HG03196 (cell line): ENCODE data around the gene LRP6.
"Not testable (repeated sequence)": the region's sequence is repeated elsewhere in the genome, so short reads cannot be mapped to it uniquely, and the experiment has no call there.

Experiments
- ATAC-seq: cut with Tn5 transposase; IDR thresholded peaks from one replicate; pipeline ENCODE4 v1.9.1; 2021; ENCODE audit not compliant: unreplicated experiment

The LRP6 gene

GRCh38 chr12:12127304-12127703, 139.5 kb downstream of the LRP6 start:
- no peak for ATAC-seq

GRCh38 chr12:12126551-12126950, 140.3 kb downstream of the LRP6 start:
- no peak for ATAC-seq

- no peak for ATAC-seq
Measured at GRCh38 chr12:12123036-12123604, 143.7 kb downstream of the LRP6 start.

- no peak for ATAC-seq
Measured at GRCh38 chr12:12121061-12121460, 145.8 kb downstream of the LRP6 start.

- ATAC-seq = no peak
Measured at GRCh38 chr12:12116677-12117076, 150.2 kb downstream of the LRP6 start.

DNA sequence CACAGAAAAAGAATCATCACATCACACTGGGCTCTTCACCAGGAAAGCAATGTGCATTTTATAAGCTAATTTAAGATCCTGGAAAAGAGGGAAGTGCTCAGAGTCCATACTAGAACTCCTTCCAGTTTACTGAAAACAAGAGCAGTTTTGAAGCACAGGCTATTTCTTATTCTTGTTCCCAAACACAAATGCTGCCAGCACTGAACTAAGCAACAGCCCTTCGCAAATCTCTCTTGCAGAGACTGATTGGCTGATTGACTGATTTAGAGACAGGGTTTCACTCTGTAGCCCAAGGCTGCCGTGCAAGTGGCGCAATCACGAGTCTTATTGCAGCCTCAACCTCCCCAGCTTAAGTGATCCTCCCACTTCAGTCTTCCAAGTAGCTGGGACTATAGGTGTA, 151.3 kb downstream of the LRP6 start:
- no peak for ATAC-seq

GRCh38 chr12:12110923-12111555, 155.8 kb downstream of the LRP6 start:
- ATAC-seq = not testable (repeated sequence)

GRCh38 chr12:12108441-12109058, 158.3 kb downstream of the LRP6 start:
- ATAC-seq = no peak

DNA sequence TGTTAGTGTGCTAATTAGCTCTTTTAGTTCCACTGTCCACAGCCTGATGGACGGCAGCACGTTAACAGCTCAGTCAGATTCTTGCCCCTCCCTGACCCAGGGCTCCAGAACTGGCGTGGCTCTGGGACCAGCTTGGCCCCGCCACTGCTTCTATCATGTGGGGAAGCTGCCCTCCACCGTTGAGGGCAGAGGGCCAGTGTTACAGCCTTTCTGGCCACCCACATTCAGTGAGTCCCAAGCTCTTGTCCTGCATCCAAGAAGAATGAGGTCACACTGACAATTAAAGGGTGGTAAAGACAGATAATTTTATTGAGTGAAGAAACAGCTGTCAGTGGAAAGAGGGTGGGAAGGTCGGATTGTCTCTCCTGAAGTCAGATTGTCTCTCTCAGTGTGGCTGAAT, 159.2 kb downstream of the LRP6 start:
- no peak for ATAC-seq

- no peak for ATAC-seq
Measured at GRCh38 chr12:12099102-12099501, 167.7 kb downstream of the LRP6 start.

DNA sequence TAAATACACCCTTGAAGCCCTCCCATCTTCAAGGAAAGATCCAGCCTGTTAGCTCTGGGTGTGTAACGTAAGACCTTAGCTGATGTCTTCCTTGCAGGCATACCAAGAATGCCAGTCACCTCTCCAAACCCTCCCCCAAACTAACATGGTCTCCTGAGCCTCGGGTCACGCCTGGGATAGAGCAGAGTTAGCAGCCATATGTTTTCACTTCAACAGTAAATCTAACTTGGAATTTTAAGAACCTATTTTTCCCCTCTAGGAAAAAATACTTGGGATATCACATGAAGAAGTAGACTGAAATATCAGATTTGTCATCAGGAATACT, 168.2 kb downstream of the LRP6 start:
- ATAC-seq = no peak

- no peak for ATAC-seq
Measured at GRCh38 chr12:12097891-12098690, 168.8 kb downstream of the LRP6 start.

DNA sequence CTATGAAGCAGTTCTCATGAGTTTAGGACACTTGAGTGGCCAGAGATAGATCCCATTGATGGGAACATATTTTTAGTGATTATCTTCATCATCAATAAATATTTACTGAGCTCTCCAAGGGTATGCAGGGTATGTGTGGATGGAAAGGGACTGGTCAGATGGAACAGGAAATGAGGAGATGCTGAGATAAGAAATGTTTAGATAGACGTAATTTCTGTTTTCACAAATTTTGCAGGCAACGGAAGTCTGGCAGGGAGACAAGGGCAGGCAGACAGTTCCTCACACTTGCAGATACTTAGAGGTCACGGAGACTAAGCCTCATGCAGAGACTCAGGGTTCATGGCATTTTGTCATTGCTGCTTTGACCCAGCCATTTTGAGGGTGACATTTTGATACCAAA, 171.8 kb downstream of the LRP6 start:
- ATAC-seq = no peak

DNA sequence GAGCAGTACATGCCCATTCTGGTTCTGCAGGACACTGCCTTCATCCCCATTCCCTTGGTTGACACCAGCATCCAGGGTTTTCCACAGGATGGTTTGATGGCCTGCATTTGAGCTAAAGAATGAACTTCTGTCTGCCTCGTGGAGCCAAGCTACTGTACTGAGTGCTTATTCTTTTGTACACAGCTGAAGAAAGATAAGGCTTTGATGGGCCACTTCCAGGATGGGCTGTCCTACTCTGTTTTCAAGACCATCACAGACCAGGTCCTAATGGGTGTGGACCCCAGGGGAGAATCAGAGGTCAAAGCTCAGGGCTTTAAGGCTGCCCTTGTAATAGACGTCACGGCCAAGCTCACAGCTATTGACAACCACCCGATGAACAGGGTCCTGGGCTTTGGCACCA, 172.4 kb downstream of the LRP6 start:
- ATAC-seq = no peak

GRCh38 chr12:12091977-12092663, 174.7 kb downstream of the LRP6 start:
- ATAC-seq = no peak

DNA sequence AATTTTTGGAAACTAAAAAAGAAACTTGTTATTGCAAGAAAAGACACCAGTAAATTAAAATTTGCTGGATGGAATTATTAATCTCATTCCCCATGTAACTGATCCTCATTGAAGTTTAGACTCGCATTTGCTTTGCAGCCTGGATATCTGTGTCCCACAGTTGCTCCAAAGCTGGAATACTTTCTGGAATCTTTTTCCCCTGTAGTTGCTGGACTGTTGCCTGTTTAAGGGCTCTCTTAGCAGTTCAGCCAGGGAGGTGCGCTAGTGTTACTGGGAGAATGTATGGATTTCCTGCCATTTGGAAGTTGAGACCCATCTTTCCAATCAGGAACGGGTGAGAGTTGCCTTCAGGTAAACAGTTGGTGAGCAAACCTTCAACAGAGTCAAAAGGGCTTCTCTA, 175.8 kb downstream of the LRP6 start:
- ATAC-seq = no peak

DNA sequence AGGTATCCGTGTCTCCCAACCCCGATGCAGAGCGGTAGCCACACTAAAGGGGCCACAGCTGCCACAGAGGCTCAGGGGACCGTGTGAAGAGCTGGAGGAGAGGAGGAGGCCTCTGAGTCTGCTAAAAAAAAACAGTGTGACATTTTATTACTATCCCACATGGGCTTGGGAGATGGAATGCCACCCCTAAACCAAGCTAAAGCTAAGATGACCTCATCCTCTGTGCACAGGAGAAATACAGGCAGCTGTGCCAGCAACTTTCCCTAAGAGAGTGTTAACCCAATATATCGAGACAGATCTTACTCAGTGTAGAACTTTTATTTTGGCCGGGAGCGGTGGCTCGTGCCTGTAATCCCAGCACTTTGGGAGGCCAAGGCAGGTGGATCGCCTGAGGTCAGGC, 178.1 kb downstream of the LRP6 start:
- no peak for ATAC-seq

- no peak for ATAC-seq
Measured at GRCh38 chr12:12088147-12088546, 178.7 kb downstream of the LRP6 start.

DNA sequence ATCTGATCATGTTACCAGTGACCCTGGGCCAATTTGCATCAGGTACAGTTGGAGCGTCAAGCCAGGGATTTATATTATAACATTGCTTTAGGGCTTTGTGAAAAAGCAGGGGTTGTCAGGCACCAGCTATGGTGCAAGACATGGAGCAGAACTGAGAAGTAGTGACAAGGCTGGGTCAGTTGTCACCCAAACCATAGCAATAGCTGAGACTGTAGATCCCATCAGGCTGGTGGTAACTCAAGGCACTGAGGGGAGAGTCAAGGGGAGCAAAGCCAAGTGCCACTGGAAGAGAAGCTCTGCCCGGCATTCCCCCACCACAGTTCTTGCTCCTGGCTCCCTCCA, 179.2 kb downstream of the LRP6 start:
- ATAC-seq = no peak

DNA sequence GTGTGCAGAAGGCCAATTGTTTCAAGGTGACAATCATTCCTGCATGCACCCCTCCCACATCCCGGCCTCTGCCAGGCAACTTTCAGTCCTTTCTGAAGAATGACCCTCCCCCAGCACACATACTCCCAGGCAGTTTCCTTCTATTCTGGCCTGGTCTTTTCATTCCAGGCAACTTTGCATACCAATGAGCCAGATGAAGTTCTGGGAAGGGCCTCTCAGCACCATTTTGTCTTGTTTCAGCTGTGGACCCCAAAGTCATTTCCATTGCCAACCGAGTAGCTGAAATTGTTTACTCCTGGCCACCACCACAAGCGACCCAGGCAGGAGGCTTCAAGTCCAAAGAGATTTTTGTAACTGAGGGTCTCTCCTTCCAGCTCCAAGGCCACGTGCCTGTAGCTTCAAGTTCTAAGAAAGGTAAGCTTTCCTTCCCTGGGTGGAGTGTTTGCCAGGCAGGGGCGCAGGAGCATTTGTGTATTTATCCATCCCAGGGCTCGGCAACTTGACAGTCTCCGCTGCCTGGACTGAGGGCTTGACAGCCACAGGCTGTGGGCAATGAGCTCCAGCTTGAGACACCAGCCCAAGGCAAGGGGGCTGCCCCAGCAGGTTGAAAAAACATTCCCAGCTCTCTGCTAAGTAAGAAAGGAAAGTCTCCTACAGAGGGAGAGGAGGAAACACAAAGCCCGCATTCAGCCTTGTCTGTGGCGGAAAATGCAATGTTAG, 179.7 kb downstream of the LRP6 start:
- ATAC-seq = no peak

DNA sequence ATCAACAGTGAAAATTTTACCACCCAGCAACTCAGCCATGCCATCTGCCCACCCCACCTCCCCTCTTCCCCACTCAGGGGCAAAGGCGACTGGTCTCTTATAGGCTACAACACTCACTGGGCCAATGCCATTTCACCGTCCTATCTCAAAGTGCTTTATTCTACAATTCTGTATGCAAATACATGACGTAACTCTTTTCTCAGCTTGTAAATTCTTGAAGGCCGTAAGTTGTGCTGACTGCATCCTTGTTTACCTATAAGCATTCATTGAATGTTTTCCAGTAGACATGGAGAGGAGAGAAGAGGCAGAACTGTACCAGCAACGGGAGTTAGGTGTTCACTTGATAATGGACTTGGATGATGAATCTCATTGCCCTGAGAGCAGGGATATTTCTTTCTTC, 180.5 kb downstream of the LRP6 start:
- ATAC-seq = no peak
